Measurements from ENCODE around the gene ATP8A1.

DNA sequence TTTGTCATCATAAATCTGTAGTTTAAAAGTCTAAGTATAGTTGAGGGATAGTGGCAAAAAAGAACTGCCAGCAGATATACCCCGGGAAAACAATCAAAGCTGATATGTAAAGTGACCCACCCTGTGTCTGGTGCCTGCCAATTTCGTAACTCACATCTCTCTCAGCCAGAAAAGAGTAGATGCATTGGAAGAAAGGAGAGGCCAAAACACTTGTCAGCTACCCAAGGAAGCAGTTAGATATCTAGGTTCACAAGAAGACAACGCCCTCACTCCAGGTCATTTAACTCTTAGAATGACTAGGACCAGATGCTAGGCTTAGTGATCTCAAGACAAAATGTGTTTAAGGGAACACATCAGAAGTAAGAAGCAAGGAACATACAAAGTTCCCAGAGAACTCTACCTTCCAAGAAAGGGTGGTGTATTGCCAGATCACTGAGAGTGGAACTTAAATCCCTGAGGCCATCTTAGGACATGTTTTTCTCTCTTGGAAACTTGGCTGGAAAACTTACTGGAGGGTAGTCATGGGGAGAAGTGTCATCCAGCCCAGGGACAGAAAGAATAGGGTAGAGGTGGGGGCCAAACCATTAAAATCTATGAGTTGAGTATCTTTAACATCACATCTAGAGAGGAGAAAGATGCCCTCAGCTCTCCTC is 133.7 kb downstream of the ATP8A1 start:
- TF ChIP-seq, protein P1, sequence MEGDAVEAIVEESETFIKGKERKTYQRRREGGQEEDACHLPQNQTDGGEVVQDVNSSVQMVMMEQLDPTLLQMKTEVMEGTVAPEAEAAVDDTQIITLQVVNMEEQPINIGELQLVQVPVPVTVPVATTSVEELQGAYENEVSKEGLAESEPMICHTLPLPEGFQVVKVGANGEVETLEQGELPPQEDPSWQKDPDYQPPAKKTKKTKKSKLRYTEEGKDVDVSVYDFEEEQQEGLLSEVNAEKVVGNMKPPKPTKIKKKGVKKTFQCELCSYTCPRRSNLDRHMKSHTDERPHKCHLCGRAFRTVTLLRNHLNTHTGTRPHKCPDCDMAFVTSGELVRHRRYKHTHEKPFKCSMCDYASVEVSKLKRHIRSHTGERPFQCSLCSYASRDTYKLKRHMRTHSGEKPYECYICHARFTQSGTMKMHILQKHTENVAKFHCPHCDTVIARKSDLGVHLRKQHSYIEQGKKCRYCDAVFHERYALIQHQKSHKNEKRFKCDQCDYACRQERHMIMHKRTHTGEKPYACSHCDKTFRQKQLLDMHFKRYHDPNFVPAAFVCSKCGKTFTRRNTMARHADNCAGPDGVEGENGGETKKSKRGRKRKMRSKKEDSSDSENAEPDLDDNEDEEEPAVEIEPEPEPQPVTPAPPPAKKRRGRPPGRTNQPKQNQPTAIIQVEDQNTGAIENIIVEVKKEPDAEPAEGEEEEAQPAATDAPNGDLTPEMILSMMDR (IDR thresholded peaks at IDR 0.05) = no peak
- TF ChIP-seq POLR2A (IDR thresholded peaks at IDR 0.05) = no peak
